ENCODE data around the gene WWOX. TPM values are rescaled to one million over a fixed set of nuclear protein-coding genes. Genes with fewer than 3 reads are reported as not detected.

The WWOX gene
- total and polyA plus RNA-seq, 2 experiments from 2014 or later, result 22.1 to 123 TPM

GRCh38 chr16:78970650-78971049 lies 871.2 kb downstream of the WWOX start:
- Histone ChIP-seq H3K4me3 (no peak overlapping the region), H3K36me3 (no peaks in the 10 kb centered on the region), H3K27me3 (no peaks in the 10 kb centered on the region), H3K27ac (no peak overlapping the region), H3K4me1 (ENCODE audit: low read depth) (peaks cover 6% of the 10 kb centered on the region), H3K9me3 (ENCODE audit: low read depth) (no peaks in the 10 kb centered on the region)
- no peak for TF ChIP-seq CTCF (IDR thresholded peaks at IDR 0.05; ENCODE audit: low read depth, low read length)
- DNase-seq (ENCODE audit: low read depth in 1 of 2, low spot score in 1 of 2), result no peak

GRCh38 chr16:78972006-78972405 lies 872.6 kb downstream of the WWOX start:
- no peak overlapping the region for H3K4me3 ChIP-seq
- TF ChIP-seq CTCF (IDR thresholded peaks at IDR 0.05; ENCODE audit: low read depth, low read length), result no peak
- no peaks in the 10 kb centered on the region for H3K36me3 ChIP-seq
- H3K27ac ChIP-seq, result no peak overlapping the region
- DNase-seq (ENCODE audit: low read depth in 1 of 2, low spot score in 1 of 2), result no peak
- no peaks in the 10 kb centered on the region for H3K27me3 ChIP-seq
- H3K4me1 ChIP-seq (ENCODE audit: low read depth), result peaks cover 6% of the 10 kb centered on the region
- H3K9me3 ChIP-seq (ENCODE audit: low read depth), result no peaks in the 10 kb centered on the region

GRCh38 chr16:78972986-78973385 lies 873.5 kb downstream of the WWOX start:
- DNase-seq (ENCODE audit: low read depth in 1 of 2, low spot score in 1 of 2), result peak; percentile 0 to 30
- Histone ChIP-seq H3K4me1 (ENCODE audit: low read depth) (peaks cover 6% of the 10 kb centered on the region), H3K4me3 (no peak overlapping the region), H3K27ac (no peak overlapping the region), H3K9me3 (ENCODE audit: low read depth) (no peaks in the 10 kb centered on the region), H3K27me3 (no peaks in the 10 kb centered on the region), H3K36me3 (no peaks in the 10 kb centered on the region)
- TF ChIP-seq CTCF (IDR thresholded peaks at IDR 0.05; ENCODE audit: low read depth, low read length), result no peak

- H3K9me3 ChIP-seq (ENCODE audit: low read depth), result no peaks in the 10 kb centered on the region
- H3K4me3 ChIP-seq, result no peak overlapping the region
- no peak overlapping the region for H3K27ac ChIP-seq
- TF ChIP-seq CTCF (IDR thresholded peaks at IDR 0.05; ENCODE audit: low read depth, low read length), result no peak
- no peaks in the 10 kb centered on the region for H3K36me3 ChIP-seq
- H3K27me3 ChIP-seq, result no peaks in the 10 kb centered on the region
- H3K4me1 ChIP-seq (ENCODE audit: low read depth), result no peaks in the 10 kb centered on the region
- no peak for DNase-seq (ENCODE audit: low read depth in 1 of 2, low spot score in 1 of 2)
Observed at GRCh38 chr16:78976212-78976611, 876.8 kb downstream of the WWOX start.

GRCh38 chr16:78980825-78981224 lies 881.4 kb downstream of the WWOX start:
- Histone ChIP-seq H3K4me3 (no peak overlapping the region), H3K36me3 (no peaks in the 10 kb centered on the region), H3K9me3 (ENCODE audit: low read depth) (no peaks in the 10 kb centered on the region), H3K27me3 (no peaks in the 10 kb centered on the region), H3K27ac (no peak overlapping the region), H3K4me1 (ENCODE audit: low read depth) (peaks cover 8% of the 10 kb centered on the region)
- no peak for DNase-seq (ENCODE audit: low read depth in 1 of 2, low spot score in 1 of 2)
- no peak for TF ChIP-seq CTCF (IDR thresholded peaks at IDR 0.05; ENCODE audit: low read depth, low read length)
